GM21390 (cell line): ENCODE results near the gene DUOXA2.
"Not testable (repeated sequence)": the region's sequence is repeated elsewhere in the genome, so short reads cannot be mapped to it uniquely, and the experiment has no call there.

Source experiments
- ATAC-seq: cut with Tn5 transposase; IDR thresholded peaks from one replicate; pipeline ENCODE4 v1.9.1; 2021; ENCODE audit not compliant: unreplicated experiment

DUOXA2 gene

DNA sequence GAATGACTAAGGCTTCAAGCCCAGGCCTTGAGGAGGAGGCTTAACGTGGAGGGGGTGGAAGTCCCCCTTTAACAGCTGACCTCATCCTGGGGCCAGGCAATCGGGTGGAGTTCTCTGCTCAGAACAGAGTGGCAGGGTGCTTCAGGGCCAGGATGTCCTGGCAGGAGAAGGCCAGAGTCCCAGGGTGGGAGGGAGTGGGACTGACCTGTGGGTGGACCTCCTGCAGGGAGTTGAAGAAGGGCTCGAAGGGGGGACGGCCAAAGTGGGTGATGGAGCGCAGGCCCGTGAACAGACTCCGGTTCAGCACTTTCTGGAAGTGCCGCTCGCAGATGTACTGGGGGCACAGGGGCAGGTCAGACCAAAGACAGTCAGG, 19.8 kb upstream of the DUOXA2 start:
- no peak for ATAC-seq

GRCh38 chr15:45095661-45096060, 18.5 kb upstream of the DUOXA2 start:
- no peak for ATAC-seq

DNA sequence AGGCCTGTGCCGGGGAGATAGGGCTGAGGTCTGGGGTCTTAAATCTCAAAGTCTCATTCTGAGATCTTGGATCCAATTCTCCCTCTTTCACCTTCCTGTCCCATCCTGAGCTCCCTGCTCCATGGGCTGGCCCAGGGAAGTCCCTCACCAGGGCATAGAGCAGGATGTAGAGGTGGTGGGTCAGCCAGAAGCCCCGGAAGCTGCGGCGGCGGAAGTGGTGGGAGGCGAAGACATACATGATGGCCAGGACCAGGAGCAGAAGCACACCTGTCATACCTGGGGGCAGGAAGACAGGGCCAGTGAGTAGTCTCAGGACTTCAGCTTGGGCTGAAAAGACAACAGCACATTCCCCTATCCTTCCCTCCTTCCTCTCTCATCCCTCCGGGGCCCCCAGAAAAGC, 16.7 kb upstream of the DUOXA2 start:
- ATAC-seq, result no peak

- no peak for ATAC-seq
Measured at GRCh38 chr15:45099549-45100165, 14.5 kb upstream of the DUOXA2 start.

DNA sequence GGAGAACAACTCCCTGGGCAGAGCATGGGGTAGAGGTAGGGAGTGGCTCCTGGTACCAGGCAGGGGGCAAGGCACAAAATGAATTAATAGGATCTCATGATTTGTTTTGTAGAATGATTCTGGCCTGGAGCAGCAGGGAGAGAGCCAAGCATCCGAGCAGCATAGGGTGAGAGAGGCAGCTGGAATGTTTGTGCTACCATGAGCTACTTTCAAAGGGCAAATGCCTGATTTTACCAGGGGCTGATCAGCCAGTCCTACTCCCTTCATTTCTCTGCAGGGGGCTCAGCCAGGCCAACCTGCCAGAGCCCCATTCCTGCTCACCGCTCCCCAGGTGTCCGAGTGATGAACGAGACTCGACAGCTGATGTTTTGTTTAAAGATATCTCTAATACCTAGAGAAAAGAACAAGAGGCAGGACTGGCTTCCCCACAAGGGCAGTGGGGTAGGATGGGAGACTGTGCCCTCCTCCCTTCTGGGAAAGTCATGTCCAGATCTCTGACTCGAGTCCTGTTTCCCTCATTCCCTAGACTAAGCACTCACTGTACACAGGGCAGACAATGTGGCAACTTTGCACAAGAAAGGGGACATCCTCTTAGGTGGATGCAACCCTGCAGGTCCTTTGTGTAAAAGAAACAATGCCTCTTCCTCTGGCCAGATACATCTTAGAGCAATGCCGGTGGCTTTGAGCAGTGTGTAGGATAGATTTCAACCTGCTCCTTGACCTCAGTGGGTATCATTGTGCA, 13.1 kb upstream of the DUOXA2 start:
- ATAC-seq, result no peak

DNA sequence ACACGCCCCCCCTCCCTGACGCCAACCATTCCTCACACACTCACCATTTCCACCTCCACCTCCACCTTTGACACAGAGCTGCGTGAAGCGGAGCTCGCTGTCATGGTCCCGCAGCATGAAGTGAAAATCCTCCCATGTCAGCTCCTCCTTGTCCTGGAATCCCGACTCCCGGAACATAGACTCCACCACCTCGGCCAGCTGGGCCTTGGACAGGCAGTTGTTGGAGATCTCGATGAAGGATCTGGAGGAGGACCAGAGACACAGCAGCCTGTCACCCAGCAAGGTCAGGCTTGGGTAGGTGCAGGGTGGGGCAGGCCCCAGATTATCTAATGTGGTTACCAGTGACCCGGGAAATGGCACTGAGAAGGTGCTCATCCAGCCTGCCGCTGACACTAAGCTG, 12.4 kb upstream of the DUOXA2 start:
- ATAC-seq, result no peak

DNA sequence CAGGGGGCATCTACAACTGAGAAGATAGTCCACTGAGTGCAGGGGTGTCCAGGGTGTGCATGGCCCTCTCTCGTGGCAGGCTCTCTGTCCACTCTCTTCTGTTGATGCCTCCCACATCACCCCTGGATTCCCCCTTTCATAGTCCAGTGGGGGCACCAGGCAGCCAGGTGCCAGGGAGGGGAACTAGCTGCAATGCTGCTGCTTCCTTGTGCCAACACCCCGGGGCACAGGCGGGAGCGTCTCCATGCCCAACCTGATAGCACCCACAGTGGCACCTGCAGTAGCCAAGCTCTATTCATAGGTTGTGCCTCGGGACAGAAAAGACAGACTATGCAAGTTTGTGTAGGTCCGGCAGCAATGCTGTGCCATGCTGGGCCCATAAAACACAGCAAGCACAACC, 11.9 kb upstream of the DUOXA2 start:
- no peak for ATAC-seq

DNA sequence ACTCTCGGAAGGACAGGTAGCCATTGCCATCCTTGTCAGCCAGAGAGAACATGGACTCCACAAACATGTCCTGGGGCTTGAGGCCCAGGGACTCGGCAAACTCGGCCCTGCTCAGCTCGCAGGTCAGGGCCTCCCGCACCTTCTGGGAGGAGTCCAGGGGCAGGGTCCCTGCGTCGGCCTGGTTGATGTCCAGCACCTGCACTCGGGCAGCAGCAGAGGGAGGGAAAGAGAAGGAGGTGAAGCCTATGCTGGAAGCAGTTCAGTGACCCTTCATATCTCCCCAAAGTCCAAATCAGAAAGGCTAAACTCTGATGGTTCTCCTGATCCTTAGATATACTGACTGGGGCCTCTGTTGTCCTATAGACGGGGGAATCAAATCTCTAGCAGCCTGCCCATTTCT, 10.0 kb upstream of the DUOXA2 start:
- not testable (repeated sequence) for ATAC-seq

DNA sequence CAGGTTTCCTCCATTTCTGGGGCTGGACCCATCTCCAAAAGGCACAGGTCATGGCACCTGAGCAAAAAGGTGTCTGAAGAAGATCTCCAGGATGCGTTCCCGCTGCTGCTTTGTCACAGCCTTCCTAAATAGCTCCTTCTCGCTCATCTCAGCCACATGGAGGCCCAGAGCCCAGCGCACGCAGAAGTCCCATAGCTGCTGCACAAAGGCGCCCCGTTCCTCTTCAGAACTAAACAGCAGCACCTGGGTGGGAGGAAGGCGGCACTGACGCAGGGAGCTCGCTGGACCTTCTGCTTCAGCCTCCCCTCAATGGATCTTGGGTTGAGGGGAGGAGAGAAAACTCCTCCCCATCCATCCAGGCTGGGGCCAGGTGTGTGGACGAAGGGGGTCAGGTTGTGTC, 8.5 kb upstream of the DUOXA2 start:
- ATAC-seq, result no peak

- no peak for ATAC-seq
Measured at GRCh38 chr15:45106002-45106790, 7.9 kb upstream of the DUOXA2 start.

DNA sequence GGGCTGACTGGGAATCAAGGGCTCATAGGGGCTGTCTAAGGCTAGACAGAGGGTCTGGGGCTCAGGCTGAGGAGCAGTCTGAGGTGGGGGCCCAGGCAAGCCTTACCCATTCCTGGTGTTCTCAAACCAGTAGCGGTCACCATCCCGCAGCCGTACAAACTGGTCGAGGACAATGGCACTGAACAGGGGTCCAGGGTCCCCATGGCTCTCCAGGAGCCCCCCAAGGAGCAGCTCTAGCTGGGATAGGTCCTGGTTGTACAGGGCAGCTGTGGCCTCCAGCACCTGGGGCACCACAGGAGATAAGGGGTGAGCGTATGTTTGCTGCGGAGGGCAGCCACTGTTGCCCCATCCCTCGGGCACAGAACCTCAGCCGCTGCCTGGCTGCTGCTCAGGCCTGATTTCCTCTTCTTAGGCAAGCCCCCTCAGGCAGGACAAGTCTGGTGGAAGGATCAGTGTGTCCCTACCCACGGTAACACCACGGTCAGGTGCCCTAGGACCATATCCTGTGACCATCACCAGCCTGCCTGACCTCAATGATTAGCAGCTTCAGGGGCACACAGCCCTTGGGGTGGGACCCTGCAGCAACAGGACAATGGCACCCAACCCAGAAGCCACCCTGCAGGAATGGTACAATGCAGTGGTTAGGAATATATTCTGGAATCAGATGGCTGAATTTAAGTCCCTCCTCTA, 6.0 kb upstream of the DUOXA2 start:
- ATAC-seq, result no peak

DNA sequence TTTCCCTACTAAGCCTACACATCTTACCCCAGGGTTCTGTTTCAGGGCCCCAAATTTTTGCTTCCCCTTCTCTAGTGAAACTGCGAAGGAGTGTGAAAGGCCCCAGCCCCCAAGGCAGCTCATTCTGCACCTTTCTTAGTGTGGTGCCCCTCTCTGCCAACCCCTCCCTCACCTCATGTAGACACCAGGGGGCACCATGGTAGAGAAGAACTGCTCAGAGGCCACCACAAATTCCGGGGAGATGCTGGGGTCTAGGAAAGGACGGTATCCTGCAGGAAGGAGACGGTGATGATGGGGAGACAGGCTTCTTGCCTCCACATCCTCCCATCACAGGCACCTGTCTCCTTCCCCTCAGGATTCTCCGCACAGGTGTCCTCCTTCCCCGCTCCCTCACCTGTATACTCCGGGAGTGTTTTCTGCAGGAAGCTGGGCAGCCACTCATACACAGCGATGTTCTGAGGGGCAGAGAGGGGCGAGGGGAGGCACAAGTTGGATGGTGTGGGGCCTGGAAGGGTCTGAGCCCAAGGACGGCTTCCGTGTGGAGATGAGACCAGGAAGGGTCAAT, 3.8 kb upstream of the DUOXA2 start:
- no peak for ATAC-seq

DNA sequence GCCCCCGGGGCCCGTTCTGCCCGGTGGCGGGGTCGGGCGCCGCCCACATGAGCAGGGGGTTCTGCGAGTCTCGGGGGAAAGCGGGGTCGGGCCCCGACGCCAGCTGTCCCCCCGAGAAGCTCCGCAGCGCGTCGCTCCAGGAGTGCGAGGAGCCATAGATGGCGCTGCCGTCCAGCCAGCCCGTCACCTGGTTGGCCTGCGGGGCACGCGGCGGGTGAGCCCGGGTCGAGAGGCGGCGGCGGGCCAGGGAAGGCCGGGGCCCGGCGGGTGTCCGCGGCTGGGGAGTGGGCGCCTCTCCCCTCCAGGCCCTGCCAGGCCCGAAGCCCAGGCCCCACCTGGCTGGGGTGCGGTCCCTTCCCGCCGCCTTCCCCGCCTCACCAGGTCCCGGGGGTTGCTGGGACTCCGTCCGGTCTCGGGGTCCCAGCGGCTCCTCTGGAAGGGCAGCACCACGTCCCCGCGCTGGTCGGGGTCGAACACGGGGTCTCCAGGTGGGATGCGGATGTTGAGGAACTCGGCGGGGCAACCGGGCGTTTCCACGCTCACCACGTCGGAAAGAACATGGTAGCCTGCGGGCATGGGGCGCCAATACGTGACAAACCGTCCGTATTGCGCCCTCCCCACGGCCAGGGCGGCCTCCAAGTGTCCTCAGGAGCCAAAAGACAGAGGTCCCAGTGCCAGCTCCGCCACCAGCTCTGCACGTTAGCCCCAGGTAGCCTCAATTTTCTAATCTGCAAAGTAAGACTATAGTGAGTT, 2.6 kb upstream of the DUOXA2 start:
- ATAC-seq, result no peak

DNA sequence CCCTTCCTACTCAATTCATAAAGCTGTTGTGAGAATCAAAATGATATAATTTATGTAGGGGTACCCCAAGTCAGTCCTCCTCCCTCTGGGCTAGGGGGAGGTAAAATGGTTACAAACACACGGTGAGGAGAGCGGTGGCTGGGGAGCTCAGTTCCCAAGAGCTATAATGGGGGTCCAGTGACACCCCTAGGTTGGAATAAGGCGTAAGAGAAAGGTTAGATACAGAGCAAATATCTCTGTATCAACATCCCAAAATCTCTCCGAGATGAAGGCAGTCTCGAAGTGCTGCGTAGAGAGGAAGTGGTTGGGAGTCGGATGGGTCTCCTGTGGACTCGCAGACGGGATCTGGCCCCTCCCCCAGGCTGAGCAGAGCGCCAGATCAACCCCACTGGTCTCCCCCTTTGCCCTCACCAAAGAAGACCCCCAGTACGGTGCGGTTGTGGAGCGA, 2.0 kb upstream of the DUOXA2 start:
- ATAC-seq, result no peak

DNA sequence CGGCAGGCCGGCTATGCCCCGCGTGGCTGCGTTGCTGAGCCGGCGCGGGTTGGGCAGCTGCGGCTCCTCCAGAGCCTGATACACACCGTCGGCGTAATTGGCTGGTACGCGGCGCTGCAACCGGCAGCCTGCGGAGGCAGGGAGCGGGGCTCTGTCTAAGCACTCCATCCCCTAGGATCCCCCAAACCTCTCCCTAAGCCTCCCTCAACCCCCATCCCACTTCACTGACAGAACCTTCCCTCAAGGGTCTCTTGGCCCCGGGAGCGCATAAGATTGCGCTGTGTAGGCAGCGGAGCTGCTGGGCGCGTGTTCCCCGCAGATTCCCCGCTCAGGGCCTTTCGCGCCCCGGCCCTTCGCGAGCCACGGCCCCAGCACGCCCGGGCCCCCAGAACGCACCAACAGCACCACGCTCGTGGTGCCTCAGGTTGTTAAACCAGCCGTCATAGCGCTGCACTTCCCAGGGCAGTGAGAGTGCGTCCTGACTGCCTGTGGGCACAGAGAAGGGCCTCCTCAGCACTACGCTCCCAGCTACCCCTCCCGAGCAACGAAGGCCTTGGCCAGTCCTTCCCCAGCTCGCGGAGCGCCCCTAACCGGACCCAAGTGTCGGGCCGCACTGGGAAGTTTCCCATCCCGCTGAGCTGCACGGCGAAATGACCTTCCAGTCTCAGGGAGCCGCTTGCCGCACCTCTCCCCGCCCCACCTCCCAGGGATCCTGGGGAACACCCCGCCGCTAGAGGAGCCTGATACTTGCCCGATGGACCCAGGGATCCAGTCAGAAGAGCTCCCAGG, 1.3 kb upstream of the DUOXA2 start:
- no peak for ATAC-seq

DNA sequence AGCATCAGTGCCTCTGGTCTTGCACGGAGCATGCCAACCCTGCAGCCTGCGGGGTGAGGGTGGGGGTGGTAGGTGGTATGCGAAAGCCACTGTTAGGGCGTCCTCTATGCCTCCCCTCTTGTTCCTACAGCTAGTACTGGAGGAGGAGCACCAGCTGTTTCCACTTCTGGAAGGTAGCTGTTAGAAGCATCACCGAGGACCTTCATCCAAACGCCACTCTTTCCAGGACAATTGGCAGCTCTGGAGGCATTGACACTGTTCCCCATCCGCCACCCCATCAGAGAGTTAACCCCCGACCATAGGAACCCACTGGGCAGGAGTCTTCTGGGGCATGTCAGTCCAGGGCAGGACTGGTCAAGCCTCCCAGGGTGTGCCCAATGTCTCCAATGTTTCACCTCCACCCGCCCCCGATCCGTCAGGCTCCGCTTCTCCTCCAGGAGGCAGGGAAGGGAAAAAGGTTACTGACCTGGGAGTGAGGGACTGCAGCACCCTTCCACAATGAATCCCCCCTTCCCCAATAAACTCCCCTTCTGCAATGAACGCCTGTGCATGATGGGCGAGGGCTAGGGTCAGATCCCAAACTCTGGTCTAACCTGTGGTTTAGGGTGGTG, 641 bp upstream of the DUOXA2 start:
- ATAC-seq, result no peak

DNA sequence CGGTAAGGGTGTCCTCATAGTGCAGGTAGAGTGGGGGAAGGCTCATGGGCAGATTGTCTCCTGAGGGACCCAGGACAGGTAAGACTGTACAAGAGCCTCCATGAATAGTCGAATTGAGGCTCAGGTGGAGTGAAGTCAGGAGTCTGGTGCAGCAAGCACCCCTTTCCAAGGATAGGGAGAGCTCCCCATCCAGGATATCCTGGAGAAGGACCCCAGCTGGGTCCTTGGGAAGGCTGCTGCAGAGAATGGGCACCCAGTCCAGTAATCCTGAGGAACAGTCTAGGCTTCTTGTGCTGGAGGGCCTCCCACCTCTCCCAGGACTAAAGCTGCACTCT, 592 bp downstream of the DUOXA2 start:
- no peak for ATAC-seq

- ATAC-seq, result no peak
Measured at GRCh38 chr15:45115312-45115820, 1.2 kb downstream of the DUOXA2 start.

- ATAC-seq, result no peak
Measured at GRCh38 chr15:45116006-45116481, 1.9 kb downstream of the DUOXA2 start.
